Duodenal mucosa (tissue), 2 donors: ENCODE results near the gene GSDME.

ENCODE experiments used
- H3K27ac ChIP-seq: one replicate; pipeline ENCODE4 v1.7.0; 2013; ENCODE audit warnings: low read depth, low read length
- H3K27me3 ChIP-seq, 2 donors: one replicate each; pipeline ENCODE4 v1.7.0; 2013; ENCODE audit warnings: low read length in 2 of 2, control low read depth in 1 of 2; ENCODE audit not compliant: insufficient read depth in 2 of 2, control insufficient read depth in 1 of 2
- H3K36me3 ChIP-seq, 2 donors: one replicate each; pipeline ENCODE4 v1.7.0; 2013; ENCODE audit warnings: low read length in 2 of 2, control low read depth in 1 of 2; ENCODE audit not compliant: insufficient read depth in 2 of 2, control insufficient read depth in 1 of 2
- H3K4me1 ChIP-seq, 2 donors: one replicate each; pipeline ENCODE4 v1.7.0; 2013; ENCODE audit warnings: low read length in 2 of 2, control low read depth in 1 of 2; ENCODE audit not compliant: insufficient read depth in 2 of 2, control insufficient read depth in 1 of 2
- H3K4me3 ChIP-seq, 2 donors: one replicate each; pipeline ENCODE4 v1.7.0; 2013; ENCODE audit warnings: low read length in 2 of 2, low read depth in 1 of 2
- H3K9ac ChIP-seq, 2 donors: one replicate each; pipeline ENCODE4 v1.7.0; 2013; ENCODE audit warnings: low read length in 2 of 2, low read depth in 1 of 2
- H3K9me3 ChIP-seq, 2 donors: one replicate each; pipeline ENCODE4 v1.7.0; 2013; ENCODE audit warnings: low read length in 2 of 2, control low read depth in 1 of 2; ENCODE audit not compliant: control insufficient read depth in 1 of 2

The GSDME gene

GRCh38 chr7:24732646-24733413 lies 24.4 kb downstream of the GSDME start:
- Histone ChIP-seq H3K4me3 (no peak overlapping the region), H3K27me3 (no peaks in the 10 kb centered on the region), H3K36me3 (no peaks in the 10 kb centered on the region), H3K9ac (no peak overlapping the region), H3K27ac (no peak overlapping the region), H3K4me1 (no peaks in the 10 kb centered on the region), H3K9me3 (no peaks in the 10 kb centered on the region)

- Histone ChIP-seq H3K4me3 (no peak overlapping the region), H3K27me3 (no peaks in the 10 kb centered on the region), H3K9ac (no peak overlapping the region), H3K36me3 (no peaks in the 10 kb centered on the region), H3K27ac (no peak overlapping the region), H3K4me1 (no peaks in the 10 kb centered on the region), H3K9me3 (no peaks in the 10 kb centered on the region)
Measured at GRCh38 chr7:24731313-24731712, 26.0 kb downstream of the GSDME start.

- no peak overlapping the region for H3K4me3 ChIP-seq
- H3K36me3 ChIP-seq = no peaks in the 10 kb centered on the region
- H3K9me3 ChIP-seq = no peaks in the 10 kb centered on the region
- H3K27ac ChIP-seq = no peak overlapping the region
- no peak overlapping the region for H3K9ac ChIP-seq
- no peaks in the 10 kb centered on the region for H3K27me3 ChIP-seq
- no peaks in the 10 kb centered on the region for H3K4me1 ChIP-seq
Measured at GRCh38 chr7:24730018-24730369, 27.3 kb downstream of the GSDME start.

GRCh38 chr7:24729365-24730017 lies 27.8 kb downstream of the GSDME start:
- no peaks in the 10 kb centered on the region for H3K4me1 ChIP-seq
- no peak overlapping the region for H3K4me3 ChIP-seq
- no peaks in the 10 kb centered on the region for H3K27me3 ChIP-seq
- H3K9me3 ChIP-seq = no peaks in the 10 kb centered on the region
- no peak overlapping the region for H3K27ac ChIP-seq
- no peaks in the 10 kb centered on the region for H3K36me3 ChIP-seq
- no peak overlapping the region for H3K9ac ChIP-seq

- no peak overlapping the region for H3K27ac ChIP-seq
- H3K4me1 ChIP-seq = no peaks in the 10 kb centered on the region
- H3K27me3 ChIP-seq = no peaks in the 10 kb centered on the region
- no peak overlapping the region for H3K9ac ChIP-seq
- no peaks in the 10 kb centered on the region for H3K36me3 ChIP-seq
- H3K4me3 ChIP-seq = no peak overlapping the region
- H3K9me3 ChIP-seq = no peaks in the 10 kb centered on the region
Measured at GRCh38 chr7:24728503-24729364, 28.5 kb downstream of the GSDME start.

GRCh38 chr7:24728121-24728500 lies 29.2 kb downstream of the GSDME start:
- Histone ChIP-seq H3K36me3 (no peaks in the 10 kb centered on the region), H3K4me1 (no peaks in the 10 kb centered on the region), H3K9me3 (no peaks in the 10 kb centered on the region), H3K27ac (no peak overlapping the region), H3K4me3 (no peak overlapping the region), H3K9ac (no peak overlapping the region), H3K27me3 (no peaks in the 10 kb centered on the region)

- Histone ChIP-seq H3K27ac (no peak overlapping the region), H3K9me3 (no peaks in the 10 kb centered on the region), H3K9ac (no peak overlapping the region), H3K4me3 (no peak overlapping the region), H3K4me1 (no peaks in the 10 kb centered on the region), H3K27me3 (no peaks in the 10 kb centered on the region), H3K36me3 (no peaks in the 10 kb centered on the region)
Measured at GRCh38 chr7:24727154-24728120, 29.8 kb downstream of the GSDME start.

- Histone ChIP-seq H3K27me3 (no peaks in the 10 kb centered on the region), H3K27ac (no peak overlapping the region), H3K9me3 (no peaks in the 10 kb centered on the region), H3K4me3 (no peak overlapping the region), H3K4me1 (no peaks in the 10 kb centered on the region), H3K36me3 (no peaks in the 10 kb centered on the region), H3K9ac (no peak overlapping the region)
Measured at GRCh38 chr7:24725554-24726241, 31.6 kb downstream of the GSDME start.

GRCh38 chr7:24724451-24725190 lies 32.6 kb downstream of the GSDME start:
- no peak overlapping the region for H3K27ac ChIP-seq
- no peaks in the 10 kb centered on the region for H3K36me3 ChIP-seq
- H3K4me3 ChIP-seq = no peak overlapping the region
- H3K27me3 ChIP-seq = no peaks in the 10 kb centered on the region
- H3K9ac ChIP-seq = no peak overlapping the region
- H3K9me3 ChIP-seq = no peaks in the 10 kb centered on the region
- no peaks in the 10 kb centered on the region for H3K4me1 ChIP-seq
